Keratinocyte (primary cell): ENCODE measurements around the gene TNFRSF25. TPM values are rescaled to one million over a fixed set of nuclear protein-coding genes. Genes with fewer than 3 reads are reported as not detected.
A peak's percentile ranks its signal among the peaks of the same experiment; 100 is the strongest.

Experiments
- DNase-seq: peaks from one replicate; pipeline ENCODE4 v3.0.0-alpha.2; 2011; ENCODE audit warnings: low read depth, missing footprints, low spot score
- FAIRE-seq: peaks from 2 replicates; lab custom pipeline; 2011; peaks lifted over from hg19 to GRCh38; lab: Jason Lieb, UNC
- H2AFZ ChIP-seq: 2 replicates; pipeline ENCODE4 v1.6.0; 2012; ENCODE audit warnings: low read length, control low read depth, inconsistent platforms; ENCODE audit not compliant: control insufficient read depth
- H3K27ac ChIP-seq: 2 replicates; pipeline ENCODE4 v1.5.1; 2011; ENCODE audit warnings: low read length; ENCODE audit not compliant: control insufficient read depth, insufficient read depth
- H3K27me3 ChIP-seq: 3 replicates; pipeline ENCODE4 v1.6.0; 2011; ENCODE audit warnings: low read length; ENCODE audit not compliant: control insufficient read depth, insufficient read depth; ENCODE audit errors: extremely low read depth
- H3K36me3 ChIP-seq, 2 experiments: 2 replicates in 1 of 2; 3 replicates in 1 of 2; pipeline ENCODE4 v1.5.1; 2011; ENCODE audit warnings: low read length in 2 of 2, mild to moderate bottlenecking in 1 of 2; ENCODE audit not compliant: control insufficient read depth in 2 of 2, insufficient read depth in 2 of 2; ENCODE audit errors: extremely low read depth in 1 of 2
- H3K4me1 ChIP-seq: 3 replicates; pipeline ENCODE4 v1.5.1; 2011; ENCODE audit warnings: low read length; ENCODE audit not compliant: control insufficient read depth, insufficient read depth; ENCODE audit errors: extremely low read depth
- H3K4me2 ChIP-seq: 3 replicates; pipeline ENCODE4 v1.6.0; 2011; ENCODE audit warnings: low read depth, low read length; ENCODE audit not compliant: control insufficient read depth, insufficient read depth; ENCODE audit errors: extremely low read depth
- H3K4me3 ChIP-seq, 3 experiments: fragments of 200-600 bp in 1 of 3; sonication (generic) in 1 of 3; 2 replicates in 2 of 3; 3 replicates in 1 of 3; pipeline ENCODE4 v1.5.1; 2011 to 2016; ENCODE audit warnings: low read length in 3 of 3, mild to moderate bottlenecking in 3 of 3, control low read depth in 2 of 3, inconsistent platforms in 1 of 3, low read depth in 1 of 3, mixed read lengths in 1 of 3, mixed run types in 1 of 3, moderate library complexity in 1 of 3; ENCODE audit not compliant: control insufficient read depth in 2 of 3, insufficient read depth in 2 of 3; ENCODE audit errors: extremely low read depth in 1 of 3
- H3K79me2 ChIP-seq: 2 replicates; pipeline ENCODE4 v1.6.0; 2012; ENCODE audit warnings: low read length; ENCODE audit not compliant: control insufficient read depth, insufficient read depth
- H3K9ac ChIP-seq: 3 replicates; pipeline ENCODE4 v1.6.0; 2011; ENCODE audit warnings: low read length; ENCODE audit not compliant: control insufficient read depth, insufficient read depth; ENCODE audit errors: extremely low read depth
- H3K9me1 ChIP-seq: 3 replicates; pipeline ENCODE4 v1.6.0; 2011; ENCODE audit warnings: low read length; ENCODE audit not compliant: control insufficient read depth, insufficient read depth; ENCODE audit errors: extremely low read depth
- H3K9me3 ChIP-seq: 2 replicates; pipeline ENCODE4 v1.5.1; 2012; ENCODE audit warnings: low read depth, low read length; ENCODE audit not compliant: control insufficient read depth
- H4K20me1 ChIP-seq: 3 replicates; pipeline ENCODE4 v1.6.0; 2011; ENCODE audit warnings: low read length; ENCODE audit not compliant: control insufficient read depth, insufficient read depth; ENCODE audit errors: extremely low read depth
- CTCF ChIP-seq, 3 experiments: IDR thresholded peaks in 1 of 3; conservative IDR thresholded peaks in 1 of 3; optimal IDR thresholded peaks in 1 of 3; 2 replicates in 2 of 3; 3 replicates in 1 of 3; pipeline versions ENCODE3 to v1.5.1; 2011; ENCODE audit warnings: low read length in 3 of 3, mild to moderate bottlenecking in 3 of 3, moderate library complexity in 2 of 3, control low read depth in 1 of 3, inconsistent platforms in 1 of 3; ENCODE audit not compliant: insufficient read depth in 2 of 3; ENCODE audit errors: extremely low read depth in 1 of 3
- EZH2 ChIP-seq: IDR thresholded peaks from one replicate; pipeline ENCODE4 v1.6.1; 2012; ENCODE audit warnings: inconsistent platforms, mild to moderate bottlenecking, low read length, moderate library complexity
- dilution Hi-C: fragments of 300-500 bp; cut with MboI; formaldehyde crosslinking; loops from one replicate; pipeline ENCODE4 v1.7.0; 2020; ENCODE audit warnings: low sequenced_read_pairs; ENCODE audit not compliant: extremely low pct_ligation_motif_present
- polyA plus RNA-seq, 5 experiments: library from polyadenylated mRNA; depleted of rRNA in 3 of 5; stranded (reverse) in 3 of 5; stranded (forward) in 1 of 5; unstranded in 1 of 5; fragments of >200 nt; gene quantifications; 1 replicate in 1 of 5; 2 replicates in 3 of 5; 3 replicates in 1 of 5; pipeline versions ENCODE4 v1.2.1 to v1.2.3, GENCODE V29; 2011 to 2012; ENCODE audit warnings: missing spikeins in 2 of 5, low read depth in 1 of 5, low replicate concordance in 1 of 5

The TNFRSF25 gene
- polyA plus RNA-seq, 1 donor (not counting 4 experiments of a cell fraction or from before 2014, with no cell fraction given): 12.4 TPM

GRCh38 chr1:6491081-6491449, 25.1 kb upstream of the TNFRSF25 start:
- H3K36me3 ChIP-seq: peaks cover 4 to 10% of the 10 kb centered on the region in 2 experiments
- TF ChIP-seq CTCF (optimal IDR thresholded peaks at IDR 0.05 in 1 of 3, IDR thresholded peaks at IDR 0.05 in 1 of 3, conservative IDR thresholded peaks at IDR 0.05 in 1 of 3; ENCODE audit: extremely low read depth in 1 of 3, insufficient read depth in 2 of 3, low read length in 3 of 3) (no peak), EZH2 (no peak)
- dilution Hi-C loops: no loop called here
- H3K4me1 ChIP-seq: peaks cover 67% of the 10 kb centered on the region
- FAIRE-seq (no peak), DNase-seq (no peak)
- no peaks in the 10 kb centered on the region for H4K20me1 ChIP-seq
- no peaks in the 10 kb centered on the region for H3K27me3 ChIP-seq
- peak overlapping the region; percentile 99 for H3K4me2 ChIP-seq
- H3K9me3 ChIP-seq: no peaks in the 10 kb centered on the region
- H3K27ac ChIP-seq: peak overlapping the region; percentile 100
- peaks cover 16% of the 10 kb centered on the region for H3K79me2 ChIP-seq
- H2AFZ ChIP-seq: no peak overlapping the region
- H3K9ac ChIP-seq: peak overlapping the region; percentile 100
- no peaks in the 10 kb centered on the region for H3K9me1 ChIP-seq
- peak overlapping the region; percentile 54 to 94 (median 87) for H3K4me3 ChIP-seq

- Histone ChIP-seq H3K9me1 (no peaks in the 10 kb centered on the region), H3K4me2 (peak overlapping the region; percentile 99), H3K27me3 (no peaks in the 10 kb centered on the region), H2AFZ (no peak overlapping the region), H3K79me2 (peaks cover 19% of the 10 kb centered on the region), H4K20me1 (no peaks in the 10 kb centered on the region), H3K36me3 (peaks cover 3 to 10% of the 10 kb centered on the region in 2 experiments), H3K27ac (peak overlapping the region; percentile 100), H3K4me1 (peaks cover 63% of the 10 kb centered on the region), H3K4me3 (peak overlapping the region; percentile 54 to 94 (median 87)), H3K9me3 (no peaks in the 10 kb centered on the region), H3K9ac (peak overlapping the region; percentile 100)
- FAIRE-seq (no peak), DNase-seq (no peak)
- TF ChIP-seq EZH2 (no peak), CTCF (optimal IDR thresholded peaks at IDR 0.05 in 1 of 3, IDR thresholded peaks at IDR 0.05 in 1 of 3, conservative IDR thresholded peaks at IDR 0.05 in 1 of 3; ENCODE audit: extremely low read depth in 1 of 3, insufficient read depth in 2 of 3, low read length in 3 of 3) (no peak)
- dilution Hi-C loops: no loop called here
These were observed 24.5 kb upstream of the TNFRSF25 start for GRCh38 chr1:6490181-6491080.
